Measurements from ENCODE around the gene TXNRD3.

Gene TXNRD3

GRCh38 chr3:126671521-126671920 lies 16.6 kb upstream of the TXNRD3 start:
- DNase-seq: no peak

DNA sequence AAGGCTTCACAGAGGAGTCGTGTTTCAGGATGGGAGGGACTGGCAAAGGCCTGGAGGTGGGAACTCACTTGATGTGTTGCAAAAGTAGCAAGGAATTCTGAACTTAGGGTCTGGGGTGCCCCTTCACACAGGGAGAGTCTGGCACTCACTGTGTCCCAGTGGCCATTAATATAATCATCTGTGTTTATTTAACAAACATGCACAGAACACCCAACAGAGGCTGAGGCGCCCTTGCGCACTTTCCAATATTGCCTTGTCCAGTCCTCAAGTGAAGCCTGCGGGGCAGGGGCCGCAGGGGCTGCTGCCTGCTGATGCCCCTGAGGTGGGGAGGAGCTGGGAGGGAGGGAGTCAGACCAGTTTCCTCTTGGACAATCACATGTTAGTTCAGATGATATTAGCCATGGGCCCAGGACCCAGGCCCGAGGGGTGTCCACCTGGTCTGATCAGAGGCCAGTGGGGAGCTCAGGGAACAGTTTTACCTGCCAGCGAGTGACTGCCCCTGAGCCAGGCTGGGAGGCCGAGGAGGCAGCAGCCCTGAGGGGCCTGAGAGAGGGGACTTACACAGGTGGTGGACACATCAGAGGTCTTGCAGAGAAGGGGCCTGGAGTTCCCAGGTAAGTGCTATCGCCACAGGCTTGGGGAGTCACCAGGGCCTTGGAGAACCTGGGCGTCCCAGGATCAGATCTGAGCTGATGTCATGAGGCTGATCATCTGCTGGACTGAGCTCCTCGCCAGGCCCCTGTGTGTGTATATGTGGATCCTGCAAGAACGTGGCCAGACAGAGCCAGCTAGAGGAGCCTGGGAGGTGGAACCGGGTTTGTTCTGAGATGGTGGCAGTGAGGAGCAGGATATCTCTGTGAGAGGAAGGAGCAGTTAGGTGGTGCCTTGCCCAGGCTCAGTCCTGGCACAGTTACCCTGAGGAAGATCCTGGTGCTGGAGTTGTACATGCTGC lies 13.8 kb upstream of the TXNRD3 start:
- DNase-seq: no peak

DNA sequence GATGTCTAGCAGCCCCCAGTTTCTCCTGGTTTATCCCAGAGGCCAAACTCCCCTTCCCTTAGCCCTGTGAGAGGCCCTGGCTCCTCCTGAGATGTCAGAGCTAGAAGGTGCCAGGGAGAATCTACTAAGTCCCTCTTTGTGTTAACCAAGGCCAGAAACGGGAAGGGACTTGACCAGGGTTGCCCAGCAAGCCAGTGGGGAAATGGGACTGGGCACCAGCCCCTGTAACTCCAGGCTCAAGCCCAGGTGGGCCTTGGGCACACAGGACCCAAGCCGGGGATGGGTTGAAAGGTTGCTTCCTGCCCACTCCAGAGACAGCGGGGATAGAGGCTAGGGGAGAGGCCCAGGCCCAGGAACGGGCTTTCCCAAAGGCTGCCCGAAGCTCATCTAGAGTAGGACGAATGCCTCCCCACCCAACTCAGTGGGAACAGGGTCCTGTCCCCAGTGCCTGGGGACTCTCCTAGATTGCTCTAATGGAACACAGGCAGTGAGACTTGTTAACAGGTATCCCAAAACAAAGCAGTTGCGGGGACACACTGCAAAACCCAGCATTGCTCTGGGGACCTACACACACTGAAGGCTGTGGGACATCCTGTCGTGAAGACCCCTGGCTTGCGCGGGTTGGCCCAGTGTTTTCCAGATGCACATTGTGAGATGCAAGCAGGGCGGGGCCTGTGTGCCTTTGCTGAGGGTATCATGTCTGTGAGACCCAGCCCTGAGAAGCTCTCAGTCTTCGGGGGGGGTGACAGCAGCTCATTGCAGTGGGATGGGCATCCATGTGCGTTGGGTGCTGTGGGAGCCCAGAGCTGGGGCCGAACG lies 12.9 kb upstream of the TXNRD3 start:
- no peak for DNase-seq

DNA sequence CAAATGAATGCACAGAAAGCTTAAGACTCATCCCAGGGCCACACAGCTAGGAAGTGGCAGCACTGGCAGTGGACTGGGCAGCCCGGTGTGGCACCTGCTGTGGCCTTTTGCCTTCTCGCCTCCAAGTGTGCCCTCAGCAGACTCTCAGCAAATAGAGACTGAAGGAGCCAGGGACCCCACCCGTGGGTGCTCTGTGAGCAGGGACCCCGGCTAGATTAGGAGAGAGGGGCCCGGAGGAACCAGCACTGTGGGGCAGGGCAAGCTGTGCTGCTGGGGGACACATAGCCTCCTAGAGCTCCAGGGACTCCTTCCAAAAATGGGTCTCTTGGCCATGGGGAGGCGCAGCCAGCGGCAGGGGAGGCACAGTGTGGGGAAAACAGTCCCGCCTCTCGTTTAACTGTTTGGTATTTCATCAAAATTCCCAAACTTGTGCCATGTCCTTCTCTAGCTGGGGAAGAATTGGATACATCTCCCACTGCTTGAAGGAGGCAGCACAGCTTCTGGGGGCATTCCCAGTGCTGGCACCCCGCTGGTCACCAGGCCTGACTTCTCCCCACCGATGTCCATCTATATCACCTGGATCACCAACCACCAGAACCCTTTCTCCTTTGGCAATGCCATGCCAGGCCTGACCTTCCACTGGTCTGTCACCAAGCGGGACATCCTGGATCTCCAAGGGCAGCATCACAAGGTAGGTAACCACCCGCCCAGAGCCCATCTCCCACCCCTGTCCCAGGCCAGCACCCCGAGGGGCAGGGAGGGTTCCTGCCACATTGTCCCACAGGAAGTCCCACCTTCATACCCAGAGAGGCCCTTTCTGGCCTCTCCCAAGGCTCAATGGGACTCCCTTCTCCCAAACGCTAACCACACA lies 12.0 kb upstream of the TXNRD3 start:
- DNase-seq: no peak

GRCh38 chr3:126665959-126666657 lies 11.2 kb upstream of the TXNRD3 start:
- DNase-seq: no peak

DNA sequence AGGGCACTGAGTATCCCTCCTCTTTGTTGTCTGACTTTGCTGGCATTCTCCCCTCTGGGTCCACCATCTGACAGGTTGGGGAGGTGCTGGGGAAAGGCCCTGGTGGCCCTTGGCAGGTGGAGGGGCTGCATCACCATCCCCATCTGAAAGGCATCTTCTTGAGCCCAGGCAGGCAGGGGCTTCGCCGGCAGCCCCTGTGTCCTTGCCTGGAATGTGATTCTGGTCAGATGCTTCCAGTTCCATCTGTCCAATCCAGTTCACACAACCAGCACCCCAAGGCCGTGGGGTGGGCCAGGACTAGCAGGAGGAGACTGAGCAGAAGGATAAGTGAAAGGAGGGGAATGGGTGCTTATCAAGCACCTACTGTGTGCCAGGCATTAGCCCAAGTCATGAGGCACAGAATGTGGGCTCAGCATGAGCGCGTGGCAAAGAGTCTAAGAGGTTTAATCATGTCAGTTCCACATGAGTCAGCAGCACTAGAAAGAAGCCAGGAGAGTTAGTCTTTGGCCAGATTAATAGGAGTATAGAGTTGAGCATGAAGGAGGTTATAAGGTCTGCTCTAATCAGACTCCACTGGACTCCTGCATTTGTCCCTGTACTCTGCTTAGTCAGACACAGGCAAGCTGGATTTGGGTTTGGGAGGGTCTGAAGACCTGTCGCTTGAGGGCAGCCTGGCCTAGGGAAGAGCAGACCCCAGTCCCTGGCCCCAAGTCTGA lies 10.5 kb upstream of the TXNRD3 start:
- no peak for DNase-seq

DNA sequence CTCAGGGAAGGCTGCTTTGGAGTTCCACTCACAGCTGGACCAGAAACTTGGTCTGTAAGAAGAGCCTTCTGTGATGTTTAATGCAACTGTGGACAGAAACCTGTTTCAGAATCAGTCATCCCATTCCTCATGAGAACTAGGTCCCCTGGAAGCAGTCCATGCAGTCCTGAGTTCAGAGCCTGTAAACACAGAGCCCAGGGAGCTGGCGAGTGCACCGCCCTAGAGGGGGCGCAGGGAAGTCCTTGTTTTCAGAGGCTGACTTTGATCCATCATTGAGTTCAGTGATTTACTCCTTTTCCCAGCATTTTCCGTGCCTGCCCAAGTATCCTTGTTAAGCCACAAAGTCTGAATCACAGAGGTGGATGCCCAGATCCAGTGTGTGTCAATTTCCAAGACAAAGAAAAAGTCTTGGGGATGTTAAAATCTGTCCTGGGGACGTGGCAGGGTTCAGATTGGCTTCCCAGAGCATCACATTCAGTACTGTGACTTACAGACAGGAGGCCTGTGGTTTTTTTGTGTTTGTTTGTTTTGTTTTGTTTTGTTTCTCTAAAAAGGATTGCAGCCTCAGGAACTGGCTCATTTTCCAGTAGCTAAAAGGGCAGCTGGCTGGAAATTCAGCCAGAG lies 9.8 kb upstream of the TXNRD3 start:
- DNase-seq: peak; percentile 11

DNA sequence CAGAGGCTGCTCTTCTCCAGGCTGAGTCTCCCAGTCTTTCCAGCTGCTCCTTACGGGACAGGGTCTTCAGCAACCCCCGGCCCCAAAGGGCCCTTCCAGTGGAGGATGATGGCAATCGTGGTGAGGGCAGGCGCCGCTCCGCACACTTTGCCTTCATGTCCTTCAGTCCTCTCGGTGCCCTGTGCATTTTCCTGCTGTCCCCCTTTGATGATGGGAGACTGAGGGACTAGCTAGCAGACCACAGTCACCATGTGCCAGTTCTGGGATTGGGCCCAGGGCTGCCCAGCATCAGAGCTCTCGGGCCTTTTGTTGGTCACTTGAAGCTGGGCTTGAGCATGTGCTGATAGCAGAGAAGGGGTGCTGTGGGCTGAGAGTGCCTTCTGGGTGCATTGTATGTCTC lies 8.8 kb upstream of the TXNRD3 start:
- DNase-seq: no peak

DNA sequence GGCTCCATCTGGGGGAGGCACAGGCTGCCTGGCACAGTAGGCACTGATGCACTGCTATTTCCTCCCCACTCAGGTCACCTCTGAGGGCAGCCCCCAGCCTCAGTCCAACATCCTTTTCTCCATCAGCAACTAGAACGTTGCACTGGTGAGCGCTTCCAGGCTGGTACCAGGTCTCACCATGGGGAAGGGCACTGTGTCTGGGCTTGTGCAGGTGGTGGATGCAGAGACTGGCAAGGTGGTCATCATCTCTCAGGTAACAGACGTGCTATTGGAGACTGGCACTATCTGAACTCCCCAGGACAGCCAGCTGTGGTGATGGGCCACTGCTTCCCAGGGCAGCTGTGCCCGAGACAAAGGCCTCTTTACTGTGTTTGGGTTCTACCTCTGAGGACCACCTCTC lies 8.3 kb upstream of the TXNRD3 start:
- no peak for DNase-seq

DNA sequence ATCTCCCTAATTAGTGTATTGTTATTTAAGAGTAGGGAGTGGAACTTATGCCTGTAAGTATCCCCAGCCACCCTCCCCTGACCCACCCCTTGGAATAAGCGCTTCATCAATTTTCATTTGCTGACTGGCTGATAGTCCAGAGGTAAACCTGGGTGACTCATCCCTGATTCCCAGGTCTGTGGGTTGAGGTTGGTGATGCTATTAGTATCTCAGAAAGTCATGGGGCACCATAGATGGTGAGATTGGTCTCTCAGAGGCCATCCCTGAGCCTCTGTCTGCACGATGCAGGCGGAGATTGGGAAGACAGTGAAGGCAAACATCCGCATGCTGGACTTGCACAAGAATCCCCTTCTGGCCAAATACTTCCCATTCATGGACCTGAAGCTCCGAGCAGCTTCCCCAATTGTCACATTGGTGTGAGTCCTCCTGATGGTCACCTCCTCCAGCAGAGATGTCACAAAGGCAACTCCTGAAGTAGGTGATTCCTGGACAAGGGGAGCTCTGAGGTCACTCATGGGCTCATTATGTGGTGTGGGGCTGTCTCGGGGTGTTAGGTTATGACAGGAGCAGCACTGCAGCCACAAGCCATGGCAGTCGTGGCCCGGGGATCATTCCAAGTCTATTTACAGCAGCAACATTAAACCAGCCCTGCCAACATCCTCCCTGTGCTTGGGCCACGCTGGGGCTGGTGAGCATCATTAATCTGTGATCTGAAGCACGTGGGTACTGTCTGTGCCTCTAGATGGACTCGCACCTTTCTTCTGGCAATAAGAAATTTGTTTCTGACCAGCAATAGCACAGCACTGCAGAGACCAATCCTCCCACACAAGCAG lies 6.8 kb upstream of the TXNRD3 start:
- DNase-seq: no peak

- peak; percentile 8 for DNase-seq
Observed at GRCh38 chr3:126659915-126660886, 5.3 kb upstream of the TXNRD3 start.

DNA sequence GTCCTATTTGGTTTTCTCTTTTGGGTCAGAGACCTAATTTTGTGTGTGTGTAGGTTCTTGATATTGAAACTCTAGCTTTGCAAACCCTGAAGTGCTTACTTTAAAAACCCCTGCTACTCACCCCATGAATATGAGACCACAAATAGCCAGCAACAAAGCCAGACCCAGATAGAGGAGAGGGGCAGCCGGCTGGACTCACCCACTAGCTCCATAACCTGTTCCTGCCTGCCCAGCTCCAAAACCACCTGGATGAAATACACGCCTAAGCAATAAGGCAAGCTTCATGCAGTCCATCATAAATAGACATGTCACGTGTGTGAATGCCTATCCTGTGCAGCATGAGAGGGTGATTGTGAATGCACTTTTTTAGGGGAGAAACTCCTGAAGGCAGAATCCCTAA lies 3.7 kb upstream of the TXNRD3 start:
- no peak for DNase-seq

DNA sequence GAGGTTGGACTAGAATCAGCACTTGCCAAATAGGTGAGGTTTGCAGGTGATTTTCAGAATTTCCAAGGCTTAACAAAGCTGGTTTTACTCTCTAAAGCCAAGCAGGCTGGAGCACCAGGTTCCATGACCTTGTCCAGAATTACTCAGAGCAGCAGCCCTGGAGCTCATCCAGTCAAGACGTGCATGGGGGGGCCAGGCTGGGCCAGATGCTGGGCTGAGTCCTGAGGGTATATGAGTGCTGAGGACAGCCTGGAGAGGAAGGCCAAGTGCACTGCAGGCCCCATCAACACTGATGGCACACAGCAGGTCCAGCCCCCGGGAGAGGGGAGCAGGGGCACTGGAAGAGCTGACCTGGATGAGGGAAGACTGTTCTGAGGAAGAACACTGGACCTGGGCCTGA lies 3.0 kb upstream of the TXNRD3 start:
- no peak for DNase-seq

DNA sequence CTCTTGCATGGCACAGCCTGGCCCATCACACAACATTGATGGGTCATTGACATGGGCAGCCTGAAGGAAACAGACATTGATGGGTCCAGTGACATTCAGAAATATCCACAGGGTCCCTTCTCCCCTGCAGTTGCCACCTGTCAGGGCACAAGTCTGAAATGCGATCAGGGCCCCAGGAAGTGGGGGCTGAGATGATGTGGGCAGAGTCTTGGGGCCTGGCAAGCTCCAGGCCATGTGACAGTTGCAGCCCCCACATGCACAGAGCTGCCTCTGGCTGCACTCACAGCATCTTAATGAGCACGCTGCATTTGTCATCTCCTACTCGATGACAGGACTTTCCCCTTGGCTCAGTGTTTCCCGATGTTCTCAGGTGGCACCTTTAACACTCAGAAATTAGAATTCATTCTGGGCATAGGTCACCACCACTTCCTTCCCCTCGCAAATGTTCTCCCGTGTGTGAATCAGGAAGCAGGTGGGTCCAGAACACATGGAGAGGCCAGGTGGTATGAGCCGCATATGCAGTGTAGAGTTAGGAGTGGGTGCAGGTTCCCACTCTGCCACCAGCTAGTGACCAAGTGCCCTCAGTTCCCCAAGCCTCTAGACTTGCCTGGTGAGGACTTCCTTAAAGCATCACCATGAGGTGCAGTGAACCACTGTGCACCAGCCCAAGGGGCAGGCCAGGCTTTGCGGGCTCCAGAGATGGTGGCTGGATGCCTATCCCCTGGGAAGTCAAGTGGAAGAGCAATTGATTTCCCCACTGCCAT lies 1.6 kb upstream of the TXNRD3 start:
- no peak for DNase-seq

DNA sequence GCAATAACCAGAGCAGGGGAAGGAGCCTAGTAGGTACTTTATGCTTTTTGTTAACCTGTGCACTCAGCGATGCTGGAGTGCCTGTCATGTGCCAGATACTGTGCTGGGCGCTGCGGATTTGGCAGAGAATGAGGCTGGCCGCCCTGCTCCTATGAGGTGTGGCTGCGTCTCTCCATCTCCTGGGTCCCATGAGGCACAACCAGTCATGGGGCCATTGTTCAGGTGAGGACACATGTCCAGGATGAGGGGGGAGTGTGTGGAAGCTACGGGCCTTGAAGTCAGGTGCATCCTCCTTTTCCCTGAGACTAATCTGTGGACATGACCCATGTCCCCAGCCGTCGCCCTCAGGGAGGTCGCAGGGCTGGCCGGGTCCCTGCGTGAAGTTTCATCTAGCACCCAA lies 963 bp upstream of the TXNRD3 start:
- no peak for DNase-seq

DNA sequence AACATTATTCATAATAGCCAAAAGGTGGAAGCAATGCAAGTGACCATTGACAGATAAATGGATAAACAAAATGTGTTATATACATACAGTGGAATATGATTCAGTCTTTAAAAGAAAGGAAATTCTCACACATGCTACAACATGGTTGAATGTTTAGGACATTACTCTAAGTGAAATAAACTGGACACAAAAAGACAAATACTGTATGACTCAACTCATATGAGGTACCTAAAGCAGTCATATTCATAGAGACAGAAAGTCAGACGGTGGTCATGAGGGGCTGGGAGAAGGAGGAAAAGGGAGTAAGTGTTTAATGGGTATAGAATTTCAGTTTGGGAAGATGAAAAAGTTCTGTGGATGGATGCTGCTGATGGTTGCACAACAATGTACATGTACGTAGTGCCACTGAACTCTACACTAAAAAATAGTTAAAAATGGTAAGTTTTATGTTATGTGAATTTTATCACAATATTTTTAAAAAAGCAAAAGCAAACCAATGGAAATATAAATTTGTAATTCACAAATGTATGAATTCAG lies 5.3 kb downstream of the TXNRD3 start:
- DNase-seq: no peak

- no peak for DNase-seq
Observed at GRCh38 chr3:126646674-126647073, 8.2 kb downstream of the TXNRD3 start.

- no peak for DNase-seq
Observed at GRCh38 chr3:126644615-126645014, 10.3 kb downstream of the TXNRD3 start.

Measured in NCI-H69 (cell line).